ENCODE data around the gene PRPF38B.
"Not testable (repeated sequence)": the region's sequence is repeated elsewhere in the genome, so short reads cannot be mapped to it uniquely, and the experiment has no call there.

The PRPF38B gene, protein sequence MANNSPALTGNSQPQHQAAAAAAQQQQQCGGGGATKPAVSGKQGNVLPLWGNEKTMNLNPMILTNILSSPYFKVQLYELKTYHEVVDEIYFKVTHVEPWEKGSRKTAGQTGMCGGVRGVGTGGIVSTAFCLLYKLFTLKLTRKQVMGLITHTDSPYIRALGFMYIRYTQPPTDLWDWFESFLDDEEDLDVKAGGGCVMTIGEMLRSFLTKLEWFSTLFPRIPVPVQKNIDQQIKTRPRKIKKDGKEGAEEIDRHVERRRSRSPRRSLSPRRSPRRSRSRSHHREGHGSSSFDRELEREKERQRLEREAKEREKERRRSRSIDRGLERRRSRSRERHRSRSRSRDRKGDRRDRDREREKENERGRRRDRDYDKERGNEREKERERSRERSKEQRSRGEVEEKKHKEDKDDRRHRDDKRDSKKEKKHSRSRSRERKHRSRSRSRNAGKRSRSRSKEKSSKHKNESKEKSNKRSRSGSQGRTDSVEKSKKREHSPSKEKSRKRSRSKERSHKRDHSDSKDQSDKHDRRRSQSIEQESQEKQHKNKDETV

DNA sequence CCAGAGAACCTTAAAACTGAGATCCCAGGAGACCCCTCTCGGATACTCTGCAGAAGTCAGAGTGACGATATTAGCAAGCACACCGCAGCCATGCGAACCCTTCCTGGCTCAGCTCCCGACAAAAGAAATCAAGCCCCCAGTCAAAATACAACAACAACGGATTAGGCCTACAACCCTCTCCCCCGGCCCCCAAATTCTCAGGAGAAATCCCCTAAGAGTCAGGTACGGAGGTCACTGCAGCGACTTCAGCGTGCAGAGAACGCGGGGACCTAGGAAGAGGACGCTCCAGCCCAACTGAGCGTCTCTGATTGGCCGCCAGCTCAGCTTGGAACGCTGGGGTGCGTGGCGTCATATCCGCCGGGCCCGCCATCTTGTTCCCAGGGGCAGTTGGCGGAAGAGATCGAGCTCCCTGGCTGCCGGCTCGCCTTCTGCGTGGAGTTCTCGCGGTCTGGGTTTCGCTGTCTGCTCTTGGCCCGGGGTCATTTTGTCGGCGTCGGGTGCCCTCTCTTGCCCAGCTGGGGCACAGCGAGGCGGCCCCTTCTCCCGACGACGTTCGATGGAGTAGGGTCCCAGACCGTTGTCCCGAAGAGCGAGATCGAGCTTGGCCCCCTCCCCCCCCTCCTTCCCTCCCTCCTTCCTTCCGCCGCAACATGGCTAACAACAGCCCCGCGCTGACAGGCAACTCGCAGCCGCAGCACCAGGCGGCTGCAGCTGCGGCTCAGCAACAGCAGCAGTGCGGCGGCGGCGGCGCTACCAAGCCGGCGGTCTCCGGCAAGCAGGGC, at the start of gene PRPF38B:
PRPF38B (plus strand) TSS at position 369 of the 782 bp plus-strand sequence; CDS start at position 651, 282 bp downstream.
- peak; percentile 90 for DNase-seq

DNA sequence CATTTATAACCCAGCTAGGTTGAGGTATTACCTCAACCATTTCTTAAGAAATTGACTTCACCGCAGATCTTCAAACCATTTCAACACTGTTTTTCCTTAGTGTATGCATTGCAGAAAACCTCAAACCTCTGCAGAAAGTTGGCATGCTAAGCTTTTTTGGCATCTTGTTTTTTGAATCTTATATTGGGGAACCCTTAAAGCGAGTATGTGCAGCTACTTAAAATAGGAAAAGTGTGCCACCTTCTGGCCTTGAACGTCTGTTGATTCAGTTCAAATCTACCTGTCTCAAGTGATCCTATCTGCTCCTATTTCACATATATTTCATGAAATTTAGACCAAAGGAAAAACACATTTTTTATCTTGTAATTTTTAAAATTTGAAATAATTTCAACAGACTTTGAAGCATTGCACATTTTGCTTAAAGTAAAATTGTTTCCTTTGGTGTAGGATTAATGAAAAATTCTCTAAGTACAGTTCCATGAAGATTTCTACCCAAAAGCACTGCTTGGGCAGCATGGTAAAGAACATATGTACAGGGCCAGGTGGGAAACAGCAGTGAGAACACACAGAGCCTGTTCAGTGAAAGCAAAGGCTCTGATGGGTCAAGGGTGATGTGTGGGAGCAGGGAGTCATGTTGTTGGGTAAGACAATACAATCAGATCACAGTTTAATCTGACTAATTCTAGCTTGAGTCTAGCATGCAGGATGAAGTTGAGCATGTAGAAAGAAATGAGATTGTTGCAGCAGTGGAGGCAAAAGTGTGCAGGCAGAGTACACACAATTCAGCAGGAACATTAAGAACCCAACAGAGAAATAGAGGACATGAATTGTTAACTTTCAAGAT, 48.4 kb upstream of the PRPF38B start:
- DNase-seq: no peak

DNA sequence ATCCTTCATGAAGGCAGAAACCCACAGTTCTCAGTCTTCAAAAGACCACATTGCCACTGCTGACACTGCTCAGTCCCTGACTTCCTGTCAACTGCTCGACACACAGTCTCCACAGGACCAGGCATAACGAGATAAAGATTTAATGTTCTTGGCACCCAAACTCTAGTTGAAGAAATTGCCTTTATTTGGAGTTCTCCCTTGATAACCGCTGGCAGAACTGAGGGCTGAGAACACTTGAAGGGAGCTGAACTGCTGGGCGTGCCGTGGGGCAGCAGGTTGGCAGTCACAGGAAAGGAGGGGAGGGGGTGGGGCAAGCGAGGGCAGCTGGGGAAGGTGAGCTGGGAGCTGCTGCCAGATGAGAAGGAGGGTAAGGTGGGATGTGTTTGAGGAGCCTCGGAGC, 47.1 kb upstream of the PRPF38B start:
- no peak for DNase-seq

DNA sequence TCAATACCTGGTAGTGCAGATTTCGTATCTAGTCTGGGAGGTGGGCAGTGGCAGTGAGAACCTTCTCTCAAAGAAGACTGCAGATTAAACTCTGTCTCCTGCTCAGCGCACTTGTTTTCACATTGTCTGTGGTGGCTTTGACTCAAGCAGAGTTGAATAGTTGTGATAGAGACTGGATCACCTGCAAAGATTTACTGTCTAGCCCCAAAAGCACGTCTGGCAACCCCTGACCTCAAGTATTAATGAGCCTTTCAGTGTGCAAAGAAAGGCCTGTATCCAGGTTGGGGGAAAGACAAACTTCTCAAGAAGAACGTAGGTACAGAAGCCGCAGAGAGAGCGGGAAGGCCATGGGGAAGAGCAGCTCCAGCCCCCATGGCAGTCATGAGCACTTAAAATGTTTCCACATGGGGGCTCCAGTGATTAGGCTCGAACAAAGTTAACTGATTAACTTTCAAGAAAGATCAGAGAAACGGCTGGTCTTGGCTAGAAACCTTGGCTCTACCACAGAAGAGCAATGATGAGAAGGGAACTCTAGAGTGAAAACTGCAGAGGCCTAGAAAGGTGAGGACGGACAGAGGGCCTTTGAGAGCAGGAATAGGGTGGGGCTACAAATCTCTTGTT, 46.4 kb upstream of the PRPF38B start:
- no peak for DNase-seq

DNA sequence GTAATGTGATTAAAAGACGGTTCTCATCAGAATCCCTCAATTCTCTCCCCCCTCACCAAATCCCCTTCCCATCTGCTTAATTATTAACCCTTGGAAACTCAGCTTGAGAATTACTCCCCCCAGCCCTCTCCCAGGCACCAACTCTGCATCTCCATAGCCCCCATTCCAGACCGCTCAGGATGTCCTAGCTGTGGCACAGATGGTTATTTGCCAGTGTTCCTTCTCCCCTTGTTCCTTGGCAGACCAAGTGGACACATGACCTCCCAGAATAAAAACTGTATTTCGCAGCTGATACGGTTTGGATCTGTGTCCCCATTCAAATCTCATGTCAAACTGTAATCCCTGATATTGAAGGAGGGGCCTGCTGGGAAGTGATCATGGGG, 45.9 kb upstream of the PRPF38B start:
- DNase-seq: no peak

DNA sequence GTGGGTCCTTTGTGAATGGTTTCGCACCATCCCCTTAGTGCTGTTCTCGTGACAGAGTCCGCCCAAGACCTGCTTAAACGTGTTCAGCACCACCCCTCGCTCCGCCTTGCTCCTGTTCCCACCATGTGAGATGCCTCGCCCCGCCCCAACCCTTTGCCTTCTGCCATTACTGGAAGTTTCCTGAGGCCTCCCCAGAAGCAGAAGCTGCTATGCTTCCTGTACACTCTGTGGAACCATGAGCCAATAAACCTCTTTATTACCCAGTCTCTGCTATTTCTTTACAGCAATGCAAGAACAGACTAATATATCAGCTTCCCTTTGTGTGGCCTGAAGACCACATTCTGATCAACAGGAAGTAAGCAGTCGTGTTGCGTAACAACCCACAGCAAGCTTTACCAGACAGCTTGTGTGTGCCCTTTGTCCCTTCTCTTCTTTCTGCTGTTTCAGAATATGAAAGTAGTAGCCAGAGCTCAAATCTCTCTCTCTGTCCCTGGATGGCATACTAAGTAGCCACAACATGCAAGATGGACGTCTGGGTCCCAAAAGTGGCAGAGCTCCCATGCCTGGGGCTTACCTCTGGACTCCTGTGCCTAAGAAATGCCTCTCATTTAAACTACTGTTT, 45.4 kb upstream of the PRPF38B start:
- DNase-seq: peak; percentile 46

DNA sequence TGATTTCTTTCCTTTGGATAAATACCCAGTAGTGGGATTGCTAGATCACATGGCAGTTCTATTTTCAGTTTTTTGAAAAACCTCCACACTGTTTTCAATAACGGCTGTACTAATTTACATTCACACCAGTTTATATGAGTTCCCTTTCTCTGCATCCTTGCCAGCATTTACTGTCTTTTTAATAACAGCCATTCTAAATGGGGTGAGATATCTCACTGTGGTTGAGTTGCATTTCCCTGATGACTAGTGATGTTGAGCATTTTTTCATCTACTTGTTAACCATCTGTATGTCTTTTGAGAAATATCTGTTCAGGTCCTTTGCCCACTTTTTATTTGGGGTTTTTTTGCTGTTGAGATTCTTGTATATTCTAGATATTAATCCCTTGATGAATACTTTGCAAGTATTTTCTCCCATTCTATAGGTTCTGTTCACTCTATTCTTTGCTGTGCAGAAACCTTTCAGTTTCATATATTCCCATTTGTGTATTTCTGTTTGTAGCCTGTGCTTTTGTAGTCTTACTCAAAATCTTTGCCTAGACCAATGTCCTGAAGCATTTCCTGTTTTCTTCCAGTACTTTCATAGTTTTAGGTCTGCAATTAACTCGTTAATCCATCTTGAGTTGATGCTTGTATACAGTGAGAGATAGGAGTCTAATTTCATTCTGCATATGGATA, 38.5 kb upstream of the PRPF38B start:
- no peak for DNase-seq

DNA sequence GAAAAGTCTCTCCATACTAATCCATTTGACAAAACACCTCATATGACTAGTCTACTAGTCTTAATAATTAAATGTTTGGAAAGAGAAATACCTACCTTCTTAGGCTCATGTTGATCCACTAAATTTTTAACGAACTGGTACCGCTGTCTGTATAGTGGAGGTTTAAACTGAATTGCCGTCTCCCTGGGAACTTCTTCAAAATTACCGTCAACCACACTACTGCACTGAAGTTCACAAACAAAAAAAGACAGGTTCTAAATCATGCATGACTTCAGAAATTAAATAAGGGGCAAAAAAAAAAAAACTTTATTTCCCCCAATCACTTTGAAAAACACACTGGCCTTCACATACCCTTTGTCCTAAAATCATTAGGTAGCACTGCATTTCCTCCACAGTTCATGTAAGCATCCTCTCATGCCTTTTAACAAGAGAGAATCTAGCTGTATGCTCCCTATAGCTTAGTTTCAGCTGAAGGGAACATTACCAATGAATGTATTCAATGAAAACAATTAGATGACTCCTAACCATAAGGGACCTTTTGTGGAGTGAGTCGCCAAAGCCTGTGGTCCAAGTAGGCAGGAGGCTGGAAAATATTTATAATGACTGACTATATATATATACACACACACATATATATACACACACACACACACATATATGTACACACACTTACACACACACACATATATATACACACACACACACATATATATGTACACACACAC, 34.6 kb upstream of the PRPF38B start:
- no peak for DNase-seq

DNA sequence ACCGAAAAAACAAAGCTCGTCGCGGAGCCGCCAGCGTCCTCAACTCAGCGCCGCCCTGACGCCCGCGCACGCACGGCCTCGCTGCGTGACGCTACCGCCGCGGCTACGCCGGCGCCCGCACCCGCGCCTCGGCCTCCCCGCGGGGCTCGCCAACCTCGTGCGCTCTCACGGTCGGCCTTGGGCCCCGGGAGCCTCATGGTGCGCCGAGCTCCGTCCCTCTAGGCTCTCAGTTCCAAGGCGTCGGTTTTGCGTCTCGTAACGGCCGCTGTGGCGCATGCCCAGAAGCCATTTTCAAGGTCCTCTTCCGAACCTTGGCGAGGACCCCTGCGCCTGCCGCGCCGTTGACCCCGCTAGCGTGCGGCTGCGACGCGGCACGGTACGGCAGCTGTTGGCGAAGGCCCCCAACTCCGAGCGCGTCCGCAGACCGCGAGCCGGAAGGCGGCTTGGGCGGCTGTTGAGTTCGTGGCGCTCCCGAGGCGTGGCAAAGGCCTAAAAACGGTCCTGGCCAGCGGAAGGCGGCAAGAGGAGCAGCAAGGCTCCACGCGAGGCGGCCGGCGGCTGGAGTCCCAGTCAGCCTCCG, 31.0 kb upstream of the PRPF38B start, which contains the start of gene HENMT1:
HENMT1 (minus strand) TSS at position 64 of the 580 bp plus-strand sequence. CDS start 1,209 bp downstream, outside the sequence.
- peak; percentile 63 for DNase-seq

DNA sequence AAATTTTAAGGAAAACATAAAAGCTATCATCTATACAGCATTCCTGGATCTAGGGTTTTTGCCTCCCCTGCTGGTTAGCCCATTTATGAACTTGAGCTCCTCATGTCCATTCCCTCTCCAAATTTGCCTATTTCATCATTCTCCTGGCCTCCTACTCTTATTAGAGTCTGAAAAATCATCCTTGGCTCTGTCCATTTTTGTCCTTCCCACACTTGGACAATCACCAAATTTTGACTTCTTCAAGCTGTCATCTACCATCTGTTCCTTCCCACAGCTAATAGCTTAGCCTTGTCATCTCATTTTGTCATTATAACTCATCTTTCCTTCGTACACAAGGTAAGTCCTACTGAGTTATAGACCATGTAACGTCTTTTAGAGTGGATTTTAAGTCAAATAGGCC, 29.0 kb upstream of the PRPF38B start:
- DNase-seq: no peak

DNA sequence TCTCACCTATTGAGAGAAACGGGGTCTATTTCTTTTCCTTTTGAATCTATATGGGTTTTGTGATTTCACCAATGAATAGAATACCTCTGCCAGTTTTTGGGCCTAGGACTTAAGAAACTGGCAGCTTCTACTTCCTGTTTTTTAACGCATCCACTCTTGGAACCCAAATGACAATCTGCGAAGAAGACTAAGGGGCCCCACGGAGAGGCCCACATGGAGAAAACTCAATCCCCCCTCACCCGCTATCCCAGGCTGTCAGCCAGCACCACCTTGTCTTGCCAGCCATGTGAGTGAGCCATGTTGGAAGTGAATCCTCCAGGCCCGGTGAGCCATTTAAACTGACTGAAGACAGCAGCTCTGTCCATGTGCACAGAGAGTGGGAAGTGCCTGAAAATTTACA, 27.6 kb upstream of the PRPF38B start:
- no peak for DNase-seq

DNA sequence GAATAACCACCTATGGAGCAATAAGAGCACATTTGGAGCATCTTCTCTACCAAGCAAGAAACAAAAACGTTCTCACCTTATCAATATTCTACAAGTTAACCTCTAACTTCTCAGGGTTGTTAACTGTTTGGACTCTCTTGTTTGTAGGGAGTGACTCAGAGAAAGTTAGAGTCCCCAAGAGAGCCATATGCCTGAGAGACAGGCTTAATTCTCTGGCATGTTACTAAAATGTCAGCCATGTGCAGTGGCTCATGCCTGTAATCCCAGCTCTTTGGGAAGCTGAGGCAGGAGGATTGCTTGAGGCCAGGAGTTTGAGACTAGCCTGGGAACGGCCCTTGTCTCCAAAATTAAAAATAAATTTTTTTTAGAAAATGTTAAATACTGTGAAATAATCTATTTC, 27.0 kb upstream of the PRPF38B start:
- DNase-seq: no peak

DNA sequence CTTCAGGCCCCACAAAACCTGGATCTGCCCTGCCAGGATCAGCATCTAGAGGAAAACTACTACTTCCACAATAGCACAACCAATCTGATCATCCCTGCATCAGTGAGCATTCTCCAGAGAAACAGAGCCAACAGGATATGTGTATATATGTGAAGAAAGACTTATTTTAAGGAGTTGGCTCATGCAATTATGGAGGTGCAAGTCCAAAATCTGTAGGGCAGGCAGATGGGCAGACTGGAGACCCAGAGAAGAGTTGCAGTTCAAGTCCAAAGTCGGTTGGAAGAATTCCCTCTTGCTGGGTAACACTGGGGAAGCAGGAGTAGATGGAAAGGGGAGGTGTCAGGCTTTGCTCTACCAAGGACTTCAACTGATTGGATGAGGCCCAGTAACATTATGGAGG, 26.3 kb upstream of the PRPF38B start:
- DNase-seq: no peak

DNA sequence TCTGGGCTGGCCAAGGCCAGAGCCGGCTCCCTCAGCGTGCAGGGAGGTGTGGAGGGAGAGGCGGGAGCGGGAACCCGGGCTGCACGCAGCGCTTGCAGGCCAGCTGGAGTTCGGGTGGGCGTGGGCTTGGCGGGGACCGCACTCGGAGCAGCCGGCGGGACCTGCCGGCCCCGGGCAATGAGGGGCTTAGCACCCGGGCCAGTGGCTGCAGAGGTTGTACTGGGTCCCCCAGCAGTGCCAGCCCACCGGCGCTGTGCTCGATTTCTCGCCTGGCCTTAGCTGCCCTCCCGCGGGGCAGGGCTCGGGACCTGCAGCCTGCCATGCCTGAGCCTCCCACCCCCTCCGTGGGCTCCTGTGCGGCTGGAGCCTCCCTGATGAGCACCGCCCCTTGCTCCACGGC, 24.7 kb upstream of the PRPF38B start:
- DNase-seq: not testable (repeated sequence)

DNA sequence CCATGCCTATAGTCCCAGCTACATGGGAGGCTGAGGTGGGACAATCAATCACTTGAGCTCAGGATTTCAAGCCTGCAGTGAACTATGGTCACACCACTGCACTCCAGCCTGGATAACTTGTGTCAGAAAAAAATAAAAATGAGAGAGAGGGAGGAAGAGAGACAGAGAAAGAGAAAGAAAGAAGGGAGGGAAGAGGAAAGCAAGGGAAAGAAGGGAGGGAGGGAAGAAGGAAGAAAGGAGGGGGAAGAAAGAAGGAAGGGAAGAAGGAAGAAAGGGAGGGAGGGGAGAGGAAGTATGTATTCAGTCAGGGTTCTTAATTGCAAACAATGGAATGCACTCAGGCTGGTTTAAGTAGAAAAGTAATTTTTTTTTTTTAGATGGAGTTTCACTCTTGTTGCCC, 23.3 kb upstream of the PRPF38B start:
- DNase-seq: no peak

DNA sequence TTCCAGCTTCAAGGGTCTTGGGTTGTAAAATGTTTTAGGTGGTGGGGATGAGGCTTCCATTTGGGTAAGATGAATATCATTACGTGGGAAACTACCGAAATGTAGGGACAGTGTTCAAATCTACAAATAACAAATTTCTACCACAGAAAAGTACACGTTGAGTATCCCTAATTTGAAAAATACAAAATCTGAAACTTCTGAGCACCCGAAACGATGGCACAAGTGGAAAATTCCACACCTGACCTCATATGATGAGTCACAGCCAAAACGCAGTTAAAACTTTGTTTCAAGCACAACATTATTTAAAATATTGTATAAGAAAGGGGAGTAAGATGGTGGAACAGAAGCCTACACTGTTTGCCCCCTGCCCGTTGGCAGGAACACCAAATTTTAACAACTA, 22.4 kb upstream of the PRPF38B start:
- no peak for DNase-seq

DNA sequence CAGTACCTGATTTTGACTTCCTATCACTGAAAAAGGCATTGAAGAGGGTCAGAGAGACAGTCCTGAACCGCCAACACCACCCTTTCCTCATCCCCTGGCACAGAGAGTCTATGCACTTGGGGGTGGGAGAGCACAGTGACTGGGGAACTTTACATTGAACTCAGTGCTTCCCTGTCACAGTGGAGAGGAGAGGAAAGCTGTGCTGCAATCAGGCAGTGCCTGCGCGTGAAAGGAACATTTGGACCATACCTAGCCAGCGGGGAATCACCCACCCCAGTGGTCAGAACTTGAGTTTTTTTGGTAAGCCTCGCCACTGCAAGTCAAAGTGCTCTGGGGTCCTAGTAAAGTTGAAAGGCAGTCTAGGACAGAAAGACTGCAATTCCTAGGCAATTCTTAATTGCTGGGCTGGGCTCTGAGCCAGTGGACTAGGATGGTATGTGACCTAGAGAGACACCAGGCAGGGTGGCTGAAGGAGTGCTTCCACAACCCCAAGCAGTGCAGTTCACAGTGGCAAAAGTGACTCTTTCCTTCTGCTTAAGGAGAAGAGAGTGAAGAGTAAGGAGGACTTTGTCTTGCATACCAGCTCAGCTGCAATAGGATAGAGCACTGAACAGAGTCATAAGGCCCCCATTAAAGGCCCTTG, 21.9 kb upstream of the PRPF38B start:
- no peak for DNase-seq

DNA sequence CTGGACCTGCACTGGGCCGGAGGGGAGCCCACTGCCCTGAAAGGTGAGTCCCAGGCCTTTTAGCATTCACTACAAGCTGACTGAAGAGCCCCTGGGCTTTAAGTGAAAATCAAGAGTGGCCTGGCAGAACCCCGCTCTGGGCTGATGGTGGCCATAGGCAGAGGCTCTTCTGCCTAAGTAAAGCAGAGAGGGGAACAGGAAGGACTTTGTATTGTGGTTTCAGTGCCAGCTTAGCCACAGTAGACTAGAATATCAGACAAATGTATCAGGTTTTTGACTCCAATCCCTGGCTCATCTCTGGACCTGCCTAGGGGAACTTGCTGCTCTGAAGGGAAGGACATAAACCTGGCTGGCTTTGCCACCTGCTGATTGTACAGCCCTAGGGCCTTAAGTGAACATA, 21.0 kb upstream of the PRPF38B start:
- no peak for DNase-seq

DNA sequence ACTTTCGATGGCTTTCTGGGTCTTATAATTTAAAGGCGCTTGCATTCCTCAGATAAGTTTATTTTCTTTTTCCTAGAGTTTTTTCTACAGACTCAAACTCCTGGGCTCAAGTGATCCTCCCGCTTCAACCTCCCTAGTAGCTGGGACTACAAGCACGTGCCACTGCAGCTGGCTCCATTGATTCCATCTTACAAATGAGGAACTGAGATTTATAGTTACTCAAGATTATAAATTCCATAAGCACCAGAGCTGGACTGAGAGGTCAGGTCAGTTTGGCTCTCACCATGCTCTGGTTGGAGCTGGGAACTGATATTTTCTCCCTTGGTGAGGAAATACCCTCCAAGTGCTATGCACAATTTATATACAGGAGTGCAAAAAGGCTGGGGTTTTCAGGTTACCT, 13.4 kb upstream of the PRPF38B start:
- no peak for DNase-seq

Measured in activated CD4-positive, alpha-beta T cell treated with anti-CD3 and anti-CD28 coated beads for 1 hour (primary cell).